Suppressor macrophage (primary cell): ENCODE measurements around the gene CADM2.
"Not testable (repeated sequence)": the region's sequence is repeated elsewhere in the genome, so short reads cannot be mapped to it uniquely, and the experiment has no call there.

ENCODE experiments used
- DNase-seq, 4 experiments: peaks; one replicate each; pipeline ENCODE4 v3.0.0-alpha.2; 2020 to 2022

The CADM2 gene

DNA sequence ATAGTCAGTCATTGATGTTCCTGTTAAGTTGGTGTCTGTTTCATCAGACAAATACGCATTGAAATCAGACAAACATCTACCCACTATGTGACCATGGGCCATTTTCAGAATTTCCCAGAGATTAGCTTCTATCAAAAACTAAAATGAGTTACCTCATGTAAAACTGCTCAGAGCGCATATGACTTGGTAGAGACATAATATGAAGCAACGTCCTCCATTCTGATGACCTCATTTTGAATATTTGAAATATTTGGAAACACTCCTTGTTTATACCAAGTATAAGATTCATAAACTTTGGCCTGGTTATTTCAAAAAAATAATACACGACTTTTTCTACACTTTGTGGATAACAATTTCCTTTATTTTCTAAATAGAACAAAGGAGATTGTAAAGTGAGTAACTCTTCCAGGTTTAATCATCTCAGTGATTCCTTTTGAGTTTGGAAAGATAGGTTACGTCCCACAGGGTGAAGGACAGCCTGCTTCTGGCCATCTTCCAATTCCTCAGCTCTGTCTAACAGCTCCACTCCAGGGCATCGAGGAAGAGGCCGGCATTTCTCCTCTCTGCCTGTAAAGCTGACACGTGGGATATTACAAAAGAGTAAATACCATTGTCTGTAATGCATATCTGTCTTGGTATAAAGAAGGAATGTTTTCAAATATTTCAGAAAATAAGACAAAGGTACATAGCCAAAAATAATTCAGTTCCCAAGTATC lies 122.6 kb downstream of the CADM2 start:
- DNase-seq, result no peak

DNA sequence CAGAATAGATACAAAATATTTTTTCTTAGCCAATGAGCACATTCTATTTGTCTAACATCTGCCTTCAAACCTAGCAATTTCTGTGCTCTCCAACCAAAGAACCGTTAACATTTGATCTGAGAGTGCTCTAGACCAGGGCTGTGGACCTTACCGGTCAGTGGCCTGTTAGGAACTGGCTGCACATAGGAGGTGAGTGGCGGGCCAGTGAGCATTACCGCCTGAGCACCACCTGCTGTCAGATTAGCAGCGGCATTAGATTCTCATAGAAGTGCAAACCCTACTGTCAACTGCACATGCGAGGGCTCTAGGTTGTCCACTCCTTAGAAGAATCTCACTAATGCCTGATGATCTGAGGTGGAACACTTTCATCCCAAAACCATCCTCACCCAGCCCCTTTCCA lies 131.7 kb downstream of the CADM2 start:
- no peak for DNase-seq

DNA sequence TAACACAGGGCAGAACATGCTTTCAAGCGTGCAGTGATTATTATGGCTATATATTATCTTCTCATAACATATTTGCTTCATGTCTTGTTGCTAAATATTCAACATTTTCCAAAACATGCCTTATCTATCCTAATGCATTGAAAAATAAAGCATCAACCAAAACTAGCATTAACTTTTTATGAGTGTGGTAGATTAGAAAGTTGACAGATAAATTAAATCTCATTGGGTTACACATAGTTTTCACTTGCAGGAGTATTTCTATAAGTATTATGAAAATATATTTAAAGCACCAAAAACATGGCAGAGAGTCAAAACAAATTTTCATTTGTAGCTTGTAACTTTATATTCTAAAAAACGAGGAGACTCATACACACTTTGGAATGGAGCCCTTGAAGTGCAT lies 141.5 kb downstream of the CADM2 start:
- no peak for DNase-seq

DNA sequence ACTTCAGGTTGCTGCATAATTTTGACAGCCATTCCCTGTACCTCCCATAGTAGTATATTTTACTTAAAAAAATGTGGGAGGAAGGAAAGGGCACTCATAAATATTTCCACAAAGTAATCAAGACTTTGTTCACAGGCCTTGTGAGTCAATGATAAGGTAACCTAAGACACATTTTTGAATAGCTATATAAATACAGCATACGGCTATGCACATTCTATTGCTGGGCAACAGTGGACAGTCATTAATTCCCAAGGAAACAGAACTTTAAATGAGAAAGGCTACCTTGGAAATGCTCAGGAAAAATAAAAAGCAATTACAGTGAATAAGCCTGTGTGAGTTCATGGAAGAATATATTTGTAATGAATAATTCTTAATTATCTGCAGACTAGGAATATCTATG lies 144.0 kb downstream of the CADM2 start:
- DNase-seq, result no peak

DNA sequence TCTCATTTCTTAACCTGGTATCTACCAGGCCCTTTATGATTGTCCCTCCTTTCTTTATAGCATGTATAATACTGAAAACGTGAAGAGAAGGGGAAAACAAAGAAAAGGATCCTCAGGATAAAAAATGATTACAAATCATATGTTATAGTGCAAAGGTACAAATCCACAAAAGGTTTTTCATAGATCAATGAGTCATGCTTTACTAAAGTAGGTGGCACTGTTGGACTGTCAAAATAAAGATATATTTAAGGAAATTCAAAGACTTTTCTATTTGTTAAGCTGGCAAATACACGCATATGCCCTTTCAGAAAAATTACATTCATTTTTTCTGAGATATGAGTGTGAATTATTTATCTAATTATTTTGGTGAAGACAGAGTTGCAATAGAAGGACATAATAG lies 151.6 kb downstream of the CADM2 start:
- no peak for DNase-seq

DNA sequence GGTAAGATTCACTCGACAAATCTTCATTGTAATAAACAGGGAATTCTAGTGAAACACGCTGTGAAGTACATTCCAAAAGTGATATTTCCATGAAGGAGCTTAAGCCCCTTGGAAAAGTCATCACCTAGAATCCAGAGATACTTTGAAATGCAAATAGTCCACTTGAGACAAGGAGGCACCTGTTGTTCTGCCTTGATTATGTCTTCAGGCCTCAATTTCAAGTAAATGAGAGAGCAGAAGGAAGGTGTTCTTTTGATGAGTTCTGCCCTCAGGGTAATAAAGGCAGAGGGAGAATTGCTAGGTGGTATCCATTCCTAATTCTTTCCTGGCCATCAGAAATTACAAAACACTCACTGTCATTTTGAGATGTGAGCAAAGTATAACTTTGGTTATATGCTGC lies 162.1 kb downstream of the CADM2 start:
- DNase-seq, result no peak

DNA sequence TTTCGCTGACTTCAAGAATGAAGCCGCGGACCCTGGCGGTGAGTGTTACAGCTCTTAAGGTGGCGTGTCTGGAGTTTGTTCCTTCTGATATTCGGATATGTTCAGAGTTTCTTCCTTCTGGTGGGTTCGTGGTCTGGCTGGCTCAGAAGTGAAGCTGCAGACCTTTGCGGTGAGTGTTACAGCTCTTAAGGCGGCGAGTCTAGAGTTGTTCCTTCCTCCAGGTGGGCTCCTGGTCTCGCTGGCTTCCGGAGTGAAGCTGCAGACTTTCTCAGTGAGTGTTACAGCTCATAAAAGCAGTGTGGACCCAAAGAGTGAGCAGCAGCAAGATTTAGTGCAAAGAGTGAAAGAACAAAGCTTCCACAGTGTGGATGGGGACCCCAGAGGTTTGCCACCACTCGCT lies 174.1 kb downstream of the CADM2 start:
- not testable (repeated sequence) for DNase-seq

DNA sequence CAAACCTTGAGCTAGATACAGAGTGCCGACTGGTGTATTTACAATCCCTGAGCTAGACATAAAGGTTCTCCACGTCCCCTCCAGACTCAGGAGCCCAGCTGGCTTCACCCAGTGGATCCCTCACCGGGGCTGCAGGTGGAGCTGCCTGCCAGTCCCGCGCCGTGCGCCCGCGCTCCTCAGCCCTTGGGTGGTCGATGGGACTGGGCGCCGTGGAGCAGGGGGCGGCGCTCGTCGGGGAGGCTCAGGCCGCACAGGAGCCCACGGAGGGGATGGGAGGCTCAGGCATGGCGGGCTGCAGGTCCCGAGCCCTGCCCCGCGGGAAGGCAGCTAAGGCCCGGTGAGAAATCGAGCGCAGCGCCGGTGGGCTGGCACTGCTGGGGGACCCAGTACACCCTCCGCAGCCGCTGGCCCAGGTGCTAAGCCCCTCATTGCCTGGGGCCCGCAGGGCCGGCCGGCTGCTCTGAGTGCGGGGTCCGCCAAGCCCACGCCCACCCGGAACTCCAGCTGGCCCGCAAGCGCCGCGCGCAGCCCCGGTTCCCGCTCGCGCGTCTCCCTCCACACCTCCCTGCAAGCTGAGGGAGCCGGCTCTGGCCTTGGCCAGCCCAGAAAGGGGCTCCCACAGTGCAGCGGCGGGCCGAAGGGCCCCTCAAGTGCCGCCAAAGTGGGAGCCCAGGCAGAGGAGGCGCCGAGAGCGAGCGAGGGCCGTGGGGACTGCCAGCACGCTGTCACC lies 175.1 kb downstream of the CADM2 start:
- DNase-seq, result not testable (repeated sequence)

DNA sequence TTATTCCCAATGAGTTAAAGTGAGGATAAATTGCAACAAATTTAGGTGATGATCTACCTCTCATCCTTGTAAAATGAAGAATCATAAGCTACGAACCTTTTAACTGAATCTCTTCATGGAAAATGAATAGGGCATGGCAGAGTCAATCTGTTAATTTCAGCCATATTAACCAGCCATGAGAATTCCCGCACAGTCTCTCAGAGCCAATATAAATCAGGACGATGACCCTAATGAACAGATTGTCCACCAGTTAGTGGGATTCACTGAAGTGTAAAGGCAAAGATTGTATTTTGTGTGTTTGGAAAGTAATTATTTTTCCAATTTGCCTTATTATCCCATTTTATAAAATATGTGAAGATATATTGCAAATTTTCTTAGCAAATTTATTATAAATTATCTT lies 183.8 kb downstream of the CADM2 start:
- no peak for DNase-seq

DNA sequence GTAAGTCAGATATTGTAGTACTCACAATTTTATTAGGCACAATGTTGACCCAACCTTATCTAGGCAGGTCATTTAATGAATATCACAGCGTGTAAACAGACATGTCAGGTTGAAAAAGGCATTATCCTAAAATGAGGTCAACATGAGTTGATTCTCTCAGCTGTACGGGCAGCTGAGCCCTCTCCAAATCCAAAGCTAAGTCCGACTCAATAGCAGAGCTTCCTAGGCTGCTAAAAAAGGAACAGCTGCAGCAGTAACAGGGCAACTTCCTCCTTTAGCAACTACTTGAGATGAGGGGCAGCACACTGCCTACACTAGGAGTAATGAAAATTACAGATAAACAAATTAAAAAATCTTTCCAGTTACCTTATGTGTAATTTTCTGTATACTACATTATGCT lies 189.2 kb downstream of the CADM2 start:
- peak in 2 of 4 experiments; percentile 1 for DNase-seq

DNA sequence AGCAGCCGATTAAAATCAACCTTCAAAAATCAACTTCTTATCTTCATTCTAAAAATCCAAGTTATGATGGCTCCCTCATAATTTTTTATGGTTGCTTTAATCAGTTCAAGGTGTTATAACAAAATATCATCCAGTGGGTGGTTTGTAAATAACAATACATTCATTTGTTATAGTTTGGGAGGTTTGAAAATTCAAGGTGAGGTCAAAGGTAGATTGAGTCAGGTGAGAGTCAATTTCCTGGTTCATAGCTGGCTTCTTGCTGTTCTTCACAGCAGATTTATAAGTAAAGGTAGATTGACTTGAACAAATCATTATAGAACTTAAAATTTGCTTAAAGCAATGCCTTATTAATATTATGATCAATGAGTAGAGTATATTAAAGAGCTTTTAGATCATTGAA lies 192.8 kb downstream of the CADM2 start:
- no peak for DNase-seq

DNA sequence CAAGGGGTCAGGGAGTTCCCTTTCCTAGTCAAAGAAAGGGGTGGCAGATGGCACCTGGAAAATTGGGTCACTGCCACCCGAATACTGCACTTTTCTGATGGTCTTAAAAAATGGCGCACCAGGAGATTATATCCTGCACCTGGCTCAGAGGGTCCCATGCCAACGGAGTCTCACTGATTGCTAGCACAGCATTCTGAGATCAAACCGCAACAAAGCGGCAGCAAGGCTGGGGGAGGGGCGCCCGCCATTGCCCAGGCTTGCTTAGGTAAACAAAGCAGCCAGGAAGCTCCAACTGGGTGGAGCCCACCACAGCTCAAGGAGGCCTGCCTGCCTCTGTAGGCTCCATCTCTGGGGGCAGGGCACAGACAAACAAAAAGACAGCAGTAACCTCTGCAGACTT lies 194.5 kb downstream of the CADM2 start:
- DNase-seq, result not testable (repeated sequence)

DNA sequence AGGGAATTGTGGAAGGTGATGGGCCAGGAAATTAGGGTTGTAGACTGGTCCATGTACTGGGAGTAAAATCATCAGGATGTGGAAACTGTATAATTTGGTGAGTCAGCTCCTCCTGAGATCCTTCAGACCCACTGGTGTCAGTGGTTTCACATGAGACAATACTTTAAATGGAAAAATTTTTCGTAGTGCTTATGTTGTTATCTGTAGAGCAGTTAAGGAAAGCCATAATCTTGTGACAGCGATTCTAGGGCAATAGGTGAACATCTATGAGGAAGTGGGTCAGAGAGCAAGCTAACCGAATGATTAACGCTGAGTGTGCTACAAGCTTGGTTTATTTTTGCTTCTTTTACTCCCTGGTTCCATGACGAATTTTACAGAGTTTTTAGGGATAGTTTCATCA lies 200.6 kb downstream of the CADM2 start:
- no peak for DNase-seq

DNA sequence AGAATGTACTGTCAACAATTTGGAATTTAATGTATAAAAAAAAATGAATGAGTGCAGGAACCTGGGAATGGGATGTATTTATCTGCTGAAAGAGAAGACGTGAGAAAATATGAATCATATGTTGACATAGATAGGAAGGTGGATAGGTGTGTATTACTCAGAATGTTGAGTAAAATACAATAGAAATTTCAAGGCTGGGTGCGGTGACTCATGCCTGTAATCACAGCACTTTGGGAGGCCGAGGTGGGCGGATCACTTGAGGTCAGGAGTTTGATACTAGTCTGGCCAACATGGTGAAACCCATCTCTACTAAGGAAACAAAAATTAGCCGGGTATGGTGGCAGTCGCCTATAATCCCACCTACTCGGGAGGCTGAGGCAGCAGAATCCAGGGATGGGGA lies 202.8 kb downstream of the CADM2 start:
- no peak for DNase-seq

DNA sequence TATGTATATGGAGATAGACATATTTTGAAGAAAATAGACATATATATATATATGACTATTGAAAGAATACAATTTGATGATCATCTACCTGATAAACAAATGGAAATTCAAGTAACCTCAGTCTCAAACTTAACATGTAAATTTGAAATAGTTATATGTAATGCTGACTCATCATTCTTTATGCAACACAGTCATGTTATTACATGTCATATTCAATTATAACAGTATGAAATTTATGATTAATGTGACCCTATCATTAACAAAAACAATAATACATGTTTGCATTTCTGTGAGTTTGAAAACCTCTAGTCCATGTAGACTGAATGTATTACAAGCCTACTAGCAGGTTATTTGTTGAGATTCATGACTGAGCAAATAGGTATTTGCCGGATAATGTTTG lies 204.1 kb downstream of the CADM2 start:
- no peak for DNase-seq

DNA sequence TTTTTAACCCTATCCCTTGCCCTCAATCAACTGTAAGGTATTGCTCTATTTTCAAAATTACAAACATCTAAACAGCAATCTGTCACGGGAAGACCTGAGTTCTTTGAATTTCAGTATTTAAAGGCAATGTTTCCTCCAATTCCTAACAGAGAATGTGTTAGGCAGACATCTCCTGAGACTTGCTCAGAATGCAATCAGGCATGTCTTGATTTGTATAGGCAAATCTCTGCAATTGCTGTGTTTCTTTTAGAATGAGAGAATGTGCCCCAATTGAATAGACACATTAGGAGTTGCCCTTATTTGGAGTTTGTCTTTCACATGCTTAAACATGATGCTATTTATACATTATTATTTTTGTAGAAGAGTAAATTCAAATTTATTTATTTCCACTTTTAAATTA lies 205.6 kb downstream of the CADM2 start:
- DNase-seq, result no peak

DNA sequence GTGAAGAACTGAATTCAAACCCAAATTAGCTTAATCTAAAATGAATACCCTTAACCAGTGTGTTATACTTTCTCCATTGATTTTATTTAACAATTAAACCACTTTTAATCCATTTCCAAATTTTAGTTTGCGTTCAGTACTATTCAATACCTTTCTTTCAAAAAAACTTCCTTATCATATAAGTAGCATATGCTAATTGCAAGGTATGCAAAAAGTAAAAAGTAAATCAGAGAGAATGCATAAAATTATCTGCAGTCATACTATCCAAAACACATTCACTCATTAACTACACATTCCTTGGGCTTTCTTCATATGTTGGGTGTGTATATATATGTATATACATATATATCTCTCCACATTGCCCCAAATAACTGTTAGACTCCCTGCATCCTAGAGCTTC lies 208.8 kb downstream of the CADM2 start:
- no peak for DNase-seq

DNA sequence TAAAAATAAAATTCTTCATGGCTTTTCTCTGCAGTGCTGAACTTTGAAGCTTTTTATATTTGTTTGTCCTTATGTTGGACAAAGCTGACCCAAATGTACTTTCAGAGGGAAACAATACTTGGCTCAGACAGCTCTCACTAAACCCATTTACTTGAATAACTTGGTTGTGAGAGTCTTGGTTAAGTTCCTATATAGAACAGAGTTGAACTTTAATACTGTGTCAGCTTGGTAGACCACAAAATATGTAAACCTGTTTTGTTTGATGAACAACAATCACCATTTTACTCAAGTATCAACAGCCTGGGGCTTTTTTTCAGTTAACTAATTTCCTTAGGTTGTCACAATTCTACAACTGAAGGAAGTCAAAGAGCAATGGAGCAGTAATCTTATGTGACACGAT lies 211.9 kb downstream of the CADM2 start:
- DNase-seq, result no peak

DNA sequence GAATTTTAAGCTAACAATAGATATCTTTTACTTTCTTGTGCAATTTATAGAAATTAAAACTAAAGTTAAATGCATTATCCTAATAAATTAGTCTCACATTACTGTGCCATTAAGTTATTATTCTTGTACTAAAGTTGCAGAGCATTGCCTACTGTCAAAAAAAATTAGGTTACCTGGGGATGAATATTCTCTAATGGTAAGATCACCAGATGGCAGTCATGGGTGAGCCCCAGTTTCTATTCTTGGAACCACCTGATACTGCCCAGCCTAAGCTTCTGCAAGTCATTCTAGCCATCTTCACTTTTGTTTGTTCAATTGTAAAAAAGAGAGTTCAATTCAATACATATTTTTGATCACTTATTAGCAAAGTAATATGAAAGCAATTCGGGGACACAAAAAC lies 213.2 kb downstream of the CADM2 start:
- DNase-seq, result no peak

DNA sequence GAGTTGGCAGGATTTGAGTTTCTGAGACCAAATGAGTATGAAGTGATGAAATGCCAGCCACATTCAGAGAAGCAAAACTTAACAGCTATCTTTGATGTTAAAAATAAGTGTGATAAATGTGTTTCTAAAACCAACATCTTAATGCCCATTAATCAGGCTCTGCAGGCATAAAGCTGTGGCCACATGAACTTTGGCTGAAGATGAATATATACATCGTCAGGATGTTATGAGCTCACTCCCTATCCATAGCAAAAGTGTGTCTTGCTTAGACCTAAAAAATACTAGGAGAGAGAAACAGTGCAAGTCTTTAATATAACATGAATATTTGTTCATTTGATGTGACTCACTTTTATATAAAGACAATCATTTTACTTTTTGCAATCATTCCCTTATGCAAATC lies 218.0 kb downstream of the CADM2 start:
- DNase-seq, result no peak

DNA sequence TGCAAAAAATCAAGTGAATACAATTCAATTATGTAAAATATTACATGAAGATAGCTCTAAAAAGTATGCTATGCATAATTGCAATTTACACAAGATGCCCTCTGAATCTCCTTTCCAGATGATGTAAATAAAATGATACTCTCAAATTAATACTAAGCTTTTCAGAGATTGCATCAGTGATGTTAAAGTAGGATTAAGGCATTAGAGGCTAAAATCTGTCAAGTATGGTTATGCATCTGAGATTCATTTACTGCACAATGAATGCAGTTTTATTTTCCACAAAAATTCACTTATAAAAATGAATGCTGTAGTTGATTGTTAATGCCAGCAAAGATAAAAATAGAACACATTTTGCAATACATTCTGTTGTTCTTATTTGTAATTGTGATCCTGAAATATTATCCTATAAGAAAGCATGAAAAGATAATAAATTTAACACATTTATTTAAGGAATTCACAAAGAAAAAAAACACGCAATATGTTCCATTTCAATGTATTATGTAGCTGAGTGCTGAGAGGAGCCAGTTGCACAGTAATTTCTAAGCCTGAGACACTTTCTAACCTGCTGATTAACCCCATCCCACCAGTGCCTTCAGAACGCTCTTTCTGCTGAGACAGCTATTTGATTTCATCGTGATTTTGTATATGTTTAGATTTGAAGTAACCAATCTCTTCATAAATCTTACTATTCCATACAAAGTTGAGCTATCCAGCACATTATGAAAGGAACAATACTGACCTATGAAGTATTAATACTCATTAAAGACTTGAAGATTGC lies 224.4 kb downstream of the CADM2 start:
- DNase-seq, result no peak

DNA sequence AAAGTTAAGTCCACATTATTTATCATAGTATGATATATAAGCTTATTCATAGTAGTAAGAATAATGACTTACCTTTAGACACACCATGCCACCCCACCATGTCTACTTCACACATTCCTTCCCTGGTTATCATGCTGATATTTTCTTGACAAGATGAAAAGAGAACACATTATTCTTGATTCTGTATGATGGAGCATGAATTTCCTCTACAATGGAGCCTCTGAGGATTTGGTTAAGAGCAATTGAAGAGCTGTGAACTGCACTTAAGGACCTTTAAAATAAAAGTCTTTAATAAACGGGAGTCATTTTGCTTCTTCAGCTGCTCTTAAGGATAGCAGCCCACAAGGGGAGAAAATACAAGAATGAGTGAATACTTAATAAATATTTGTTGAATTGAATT lies 226.7 kb downstream of the CADM2 start:
- no peak for DNase-seq

DNA sequence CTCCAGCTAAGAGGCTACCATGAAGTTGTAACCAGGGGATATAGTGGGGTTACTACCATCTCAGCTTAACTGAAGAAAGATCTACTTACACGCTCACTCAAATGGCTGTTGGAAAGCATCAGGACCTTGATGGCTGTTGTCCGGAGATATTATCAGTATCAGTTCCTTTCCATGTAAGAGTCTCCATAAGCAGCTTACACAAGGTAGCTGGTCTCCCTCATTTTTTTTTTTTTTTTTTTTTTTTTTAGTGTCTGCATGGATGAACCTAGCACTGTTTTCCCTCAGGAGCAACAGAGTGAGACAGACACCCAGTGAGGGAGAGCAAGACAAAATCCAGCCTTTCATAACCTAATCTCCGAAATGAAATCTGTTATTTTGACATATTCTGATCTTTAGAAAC lies 230.9 kb downstream of the CADM2 start:
- DNase-seq, result no peak

DNA sequence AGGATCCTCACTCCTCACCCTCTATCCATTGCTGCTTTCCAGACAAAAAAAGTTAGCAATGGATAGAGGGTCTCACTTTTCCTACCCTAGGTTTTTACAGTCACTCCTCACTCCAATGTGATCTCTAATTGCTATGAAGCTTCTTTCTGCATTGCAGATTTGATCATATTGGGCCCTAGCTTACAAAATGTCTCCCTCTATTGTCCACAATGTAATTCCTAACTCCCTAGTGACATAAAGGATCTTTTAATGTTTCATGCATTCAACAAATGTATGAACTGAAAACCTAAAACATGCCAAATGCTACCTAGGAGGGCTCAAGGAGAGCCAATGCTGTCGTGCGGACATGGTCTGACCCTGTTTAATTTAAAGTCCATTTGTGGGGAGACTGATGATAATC lies 234.8 kb downstream of the CADM2 start:
- DNase-seq, result no peak
